Stomach (tissue), 4 donors: ENCODE measurements around the gene PDE3B.

Experiments
- POLR2A ChIP-seq, 4 donors: fragments of 450-650 bp; IDR thresholded peaks; one replicate each; pipeline ENCODE4 v1.6.1; 2016; ENCODE audit warnings: antibody characterized with exemption in 4 of 4, control low read depth in 2 of 4, mild to moderate bottlenecking in 1 of 4, moderate library complexity in 1 of 4
- POLR2AphosphoS5 ChIP-seq, 3 donors: sonication (generic); formaldehyde crosslinking; IDR thresholded peaks; one replicate each; pipeline ENCODE4 v1.6.1; 2016; ENCODE audit warnings: antibody characterized with exemption in 3 of 3
- TF ChIP-seq, protein P1 (sequence below), 7 experiments: fragments of 450-650 bp in 4 of 7; fragments of 200-600 bp in 3 of 7; sonication (generic) in 3 of 7; IDR thresholded peaks; one replicate each; pipeline ENCODE4 v1.5.1; 2016 to 2019; ENCODE audit warnings: antibody characterized with exemption in 7 of 7, control low read depth in 2 of 7, mild to moderate bottlenecking in 1 of 7

DNA sequence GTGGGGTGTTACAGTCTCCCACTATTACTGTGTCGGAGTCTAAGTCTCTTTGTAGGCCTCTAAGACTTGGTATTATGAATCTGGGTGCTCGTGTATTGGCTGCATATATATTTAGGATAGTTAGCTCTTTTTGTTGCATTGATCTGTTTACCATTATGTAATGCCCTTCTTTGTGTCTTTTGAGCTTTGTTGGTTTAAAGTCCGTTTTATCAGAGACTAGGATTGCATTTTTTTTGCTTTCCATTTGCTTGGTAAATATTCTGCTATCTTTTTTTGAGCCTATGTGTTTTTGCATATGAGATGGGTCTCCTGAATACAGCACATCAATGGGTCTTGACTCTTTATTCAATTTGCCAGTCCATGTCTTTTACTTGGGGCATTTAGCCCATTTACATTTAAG, 97.6 kb downstream of the PDE3B start:
- TF ChIP-seq, protein P1, sequence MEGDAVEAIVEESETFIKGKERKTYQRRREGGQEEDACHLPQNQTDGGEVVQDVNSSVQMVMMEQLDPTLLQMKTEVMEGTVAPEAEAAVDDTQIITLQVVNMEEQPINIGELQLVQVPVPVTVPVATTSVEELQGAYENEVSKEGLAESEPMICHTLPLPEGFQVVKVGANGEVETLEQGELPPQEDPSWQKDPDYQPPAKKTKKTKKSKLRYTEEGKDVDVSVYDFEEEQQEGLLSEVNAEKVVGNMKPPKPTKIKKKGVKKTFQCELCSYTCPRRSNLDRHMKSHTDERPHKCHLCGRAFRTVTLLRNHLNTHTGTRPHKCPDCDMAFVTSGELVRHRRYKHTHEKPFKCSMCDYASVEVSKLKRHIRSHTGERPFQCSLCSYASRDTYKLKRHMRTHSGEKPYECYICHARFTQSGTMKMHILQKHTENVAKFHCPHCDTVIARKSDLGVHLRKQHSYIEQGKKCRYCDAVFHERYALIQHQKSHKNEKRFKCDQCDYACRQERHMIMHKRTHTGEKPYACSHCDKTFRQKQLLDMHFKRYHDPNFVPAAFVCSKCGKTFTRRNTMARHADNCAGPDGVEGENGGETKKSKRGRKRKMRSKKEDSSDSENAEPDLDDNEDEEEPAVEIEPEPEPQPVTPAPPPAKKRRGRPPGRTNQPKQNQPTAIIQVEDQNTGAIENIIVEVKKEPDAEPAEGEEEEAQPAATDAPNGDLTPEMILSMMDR (IDR thresholded peaks at IDR 0.05): no peak
- TF ChIP-seq POLR2AphosphoS5 (IDR thresholded peaks at IDR 0.05): no peak
- no peak for TF ChIP-seq POLR2A (IDR thresholded peaks at IDR 0.05)
